Activated naive CD8-positive, alpha-beta T cell treated with anti-CD3 and anti-CD28 coated beads, Interleukin-2, amount 10 ng/mL, durations not matched to agents 7 days and 5 days (primary cell): ENCODE measurements around the gene ALAS1. TPM values are rescaled to one million over a fixed set of nuclear protein-coding genes. Genes with fewer than 3 reads are reported as not detected.
"Not testable (repeated sequence)": the region's sequence is repeated elsewhere in the genome, so short reads cannot be mapped to it uniquely, and the experiment has no call there.

Experiments used
- ATAC-seq: fragments of 150-1000 bp; cut with Tn5 transposase; one replicate; pipeline ENCODE4 v1.10.0; 2021; ENCODE audit warnings: low read depth, moderate library complexity
- POLR2A ChIA-PET: fragments of 350-600 bp; sonication (Branson Sonifier 250); formaldehyde crosslinking; loops from one replicate; lab custom pipeline; 2021; ENCODE audit warnings: antibody characterized with exemption; lab: Charles Lee
- DNase-seq: peaks from one replicate; pipeline ENCODE4 v3.0.0; 2021
- H3K27ac Mint-ChIP-seq: one replicate; pipeline ENCODE4 v1.8.0; 2022; ENCODE audit warnings: mild to moderate bottlenecking, mixed read lengths
- H3K27me3 Mint-ChIP-seq: one replicate; pipeline ENCODE4 v1.8.0; 2022; ENCODE audit warnings: mild to moderate bottlenecking, moderate library complexity, mixed read lengths
- H3K36me3 Mint-ChIP-seq: one replicate; pipeline ENCODE4 v1.8.0; 2021; ENCODE audit warnings: mild to moderate bottlenecking, mixed read lengths
- H3K4me1 Mint-ChIP-seq: one replicate; pipeline ENCODE4 v1.8.0; 2021; ENCODE audit warnings: mixed read lengths
- H3K4me3 Mint-ChIP-seq: one replicate; pipeline ENCODE4 v1.8.0; 2022; ENCODE audit warnings: mild to moderate bottlenecking, moderate library complexity, mixed read lengths
- H3K9me3 Mint-ChIP-seq: one replicate; pipeline ENCODE4 v1.8.0; 2021; ENCODE audit warnings: mixed read lengths
- total RNA-seq, 2 experiments: library from RNA; stranded (reverse); gene quantifications; one replicate each; pipeline ENCODE4 v1.2.3, GENCODE V29; 2021

ALAS1 gene
- total RNA-seq, 2 experiments from 2014 or later = 46.9 to 50.1 TPM

DNA sequence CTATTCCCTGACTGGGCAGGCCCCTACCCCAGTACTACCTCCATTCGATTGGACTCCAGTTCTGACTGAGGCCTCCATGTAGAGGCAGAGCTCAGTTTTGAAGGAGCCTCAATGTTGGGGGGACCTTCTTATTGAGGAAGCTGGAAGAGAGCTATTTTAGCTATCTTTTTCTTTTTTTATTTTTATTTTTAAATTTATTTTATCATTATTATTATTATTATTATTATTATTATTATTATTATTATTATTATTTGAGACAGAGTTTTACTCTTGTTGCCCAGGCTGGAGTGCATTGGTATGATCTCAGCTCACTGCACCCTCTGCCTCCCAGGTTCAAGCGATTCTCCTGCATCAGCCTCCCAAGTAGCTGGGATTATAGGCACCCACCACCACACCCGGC is 27.7 kb upstream of the ALAS1 start:
- POLR2A ChIA-PET = interaction anchor here (1.0 kb wide), 1 partner anchor 11 kb away, joined by 3 read pairs; no protein-coding TSS in a partner anchor
- H3K4me3 Mint-ChIP-seq, H3K36me3 Mint-ChIP-seq, H3K27me3 Mint-ChIP-seq, H3K9me3 Mint-ChIP-seq, DNase-seq, ATAC-seq, H3K4me1 Mint-ChIP-seq, H3K27ac Mint-ChIP-seq: not testable (repeated sequence)

DNA sequence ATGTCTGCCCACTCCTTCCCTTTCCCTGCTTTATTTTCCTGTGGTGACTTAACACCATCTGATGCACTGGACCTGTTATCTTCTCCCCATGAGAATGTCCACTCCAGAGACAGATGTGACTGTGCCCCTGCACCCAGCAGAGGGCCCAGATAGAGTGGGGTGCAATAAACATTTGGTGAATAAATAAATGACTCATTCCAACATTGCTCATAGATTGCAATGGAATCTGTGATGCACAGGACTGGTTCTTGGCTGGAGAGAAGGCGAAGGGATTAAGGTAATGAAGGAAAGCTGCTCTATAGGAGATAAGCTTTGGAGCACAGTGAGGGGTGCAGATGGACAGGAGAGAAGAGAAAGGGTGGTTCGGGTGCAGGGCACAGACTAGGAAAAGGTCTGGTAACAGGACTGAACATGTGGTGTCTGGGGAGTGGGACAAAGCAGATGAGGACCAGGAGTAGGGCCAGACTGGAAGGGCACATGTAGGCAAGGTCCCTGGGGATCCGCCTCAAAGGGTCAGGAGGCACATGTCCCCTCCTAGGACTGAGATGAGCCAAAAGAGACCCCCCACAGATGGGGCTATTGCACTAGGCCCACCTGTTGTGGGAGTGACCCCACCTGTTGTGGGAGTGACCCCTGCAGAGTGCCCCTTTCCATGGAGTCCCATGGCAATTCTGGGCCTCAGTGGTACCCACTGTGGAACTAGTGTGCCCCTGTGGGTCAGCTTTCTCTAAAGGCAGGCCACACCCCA is 26.3 kb upstream of the ALAS1 start:
- Mint-ChIP-seq H3K4me1 (peaks cover 7% of the 10 kb centered on the region), H3K27me3 (no peaks in the 10 kb centered on the region), H3K9me3 (no peaks in the 10 kb centered on the region), H3K4me3 (no peak overlapping the region), H3K36me3 (no peaks in the 10 kb centered on the region), H3K27ac (peak overlapping the region; percentile 3)
- POLR2A ChIA-PET = no interaction called here
- ATAC-seq = no peak
- no peak for DNase-seq

DNA sequence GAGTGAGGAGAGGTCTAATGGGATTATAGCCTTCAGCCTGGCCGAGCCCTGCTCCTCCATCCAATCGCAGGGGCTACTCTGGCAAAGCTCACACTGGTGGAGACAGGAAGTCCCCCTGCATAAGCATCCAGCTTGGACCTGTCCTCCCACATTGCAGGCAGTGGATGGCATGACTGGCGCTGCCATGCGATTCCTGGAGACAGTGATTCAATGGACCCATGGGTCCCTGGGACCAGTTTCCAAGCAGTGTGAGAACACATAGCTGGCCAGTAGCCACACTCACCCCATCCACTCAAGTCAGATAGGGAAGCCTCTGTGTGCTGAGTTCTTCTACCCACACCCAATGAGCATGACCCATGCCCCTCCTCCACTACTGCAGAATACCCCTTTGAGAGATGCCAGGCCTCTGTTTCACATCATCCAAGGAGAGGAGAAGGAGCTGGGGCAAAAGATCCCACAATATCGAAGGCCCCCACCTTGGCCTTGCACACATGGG is 25.6 kb upstream of the ALAS1 start:
- Mint-ChIP-seq H3K36me3 (no peaks in the 10 kb centered on the region), H3K9me3 (no peaks in the 10 kb centered on the region), H3K4me3 (no peak overlapping the region), H3K27me3 (no peaks in the 10 kb centered on the region), H3K4me1 (peaks cover 7% of the 10 kb centered on the region), H3K27ac (no peak overlapping the region)
- ATAC-seq (no peak), DNase-seq (no peak)
- POLR2A ChIA-PET = no interaction called here

DNA sequence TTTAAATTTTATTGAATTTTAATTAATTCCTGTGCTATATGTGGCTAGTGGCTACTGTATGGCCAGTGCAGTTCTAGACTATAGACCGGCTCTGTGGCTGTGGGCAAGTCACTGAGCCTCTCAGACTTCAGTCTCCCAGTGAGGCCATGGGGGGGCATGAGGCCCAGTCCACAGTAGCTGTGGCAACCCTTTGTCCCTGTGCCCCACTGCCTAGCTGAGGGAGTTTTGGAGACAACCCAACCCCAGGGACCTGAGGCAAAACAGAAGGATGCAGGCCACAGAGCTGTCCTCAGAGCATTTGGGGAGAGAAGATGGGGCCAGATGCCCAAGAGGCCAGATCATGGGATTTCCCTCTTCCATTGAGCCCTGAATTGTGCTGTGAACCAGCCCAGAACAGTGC is 24.9 kb upstream of the ALAS1 start:
- H3K27ac Mint-ChIP-seq = no peak overlapping the region
- ATAC-seq = no peak
- H3K4me3 Mint-ChIP-seq = no peak overlapping the region
- POLR2A ChIA-PET = no interaction called here
- H3K27me3 Mint-ChIP-seq = no peaks in the 10 kb centered on the region
- H3K4me1 Mint-ChIP-seq = peaks cover 7% of the 10 kb centered on the region
- H3K36me3 Mint-ChIP-seq = no peaks in the 10 kb centered on the region
- H3K9me3 Mint-ChIP-seq = no peaks in the 10 kb centered on the region
- DNase-seq = no peak

DNA sequence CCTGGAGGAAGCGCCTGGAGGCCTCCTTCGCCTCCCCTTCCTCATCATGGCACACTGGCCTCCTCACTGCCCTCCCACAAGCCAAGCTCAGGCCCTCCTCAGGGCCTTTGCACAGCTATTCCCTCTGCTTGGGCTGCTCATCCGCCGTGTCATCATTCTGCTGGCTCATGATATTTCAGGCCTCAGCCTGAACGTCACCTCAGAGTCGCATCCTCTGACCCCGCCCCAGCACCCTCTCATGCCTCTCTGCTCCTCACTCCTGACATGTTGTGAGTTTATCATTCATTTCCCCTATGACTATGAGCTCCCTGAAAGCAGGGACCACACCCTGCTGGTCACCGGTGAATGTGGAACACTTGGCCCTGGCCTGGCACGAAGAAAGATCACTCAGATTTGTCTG is 23.1 kb upstream of the ALAS1 start:
- ATAC-seq = no peak
- no peaks in the 10 kb centered on the region for H3K36me3 Mint-ChIP-seq
- POLR2A ChIA-PET = interaction anchor here (0.7 kb wide), 1 partner anchor 11 kb away, joined by 3 read pairs; no protein-coding TSS in a partner anchor
- no peaks in the 10 kb centered on the region for H3K9me3 Mint-ChIP-seq
- no peak overlapping the region for H3K4me3 Mint-ChIP-seq
- H3K4me1 Mint-ChIP-seq = peaks cover 7% of the 10 kb centered on the region
- no peak for DNase-seq
- peaks cover 9% of the 10 kb centered on the region for H3K27me3 Mint-ChIP-seq
- no peak overlapping the region for H3K27ac Mint-ChIP-seq

DNA sequence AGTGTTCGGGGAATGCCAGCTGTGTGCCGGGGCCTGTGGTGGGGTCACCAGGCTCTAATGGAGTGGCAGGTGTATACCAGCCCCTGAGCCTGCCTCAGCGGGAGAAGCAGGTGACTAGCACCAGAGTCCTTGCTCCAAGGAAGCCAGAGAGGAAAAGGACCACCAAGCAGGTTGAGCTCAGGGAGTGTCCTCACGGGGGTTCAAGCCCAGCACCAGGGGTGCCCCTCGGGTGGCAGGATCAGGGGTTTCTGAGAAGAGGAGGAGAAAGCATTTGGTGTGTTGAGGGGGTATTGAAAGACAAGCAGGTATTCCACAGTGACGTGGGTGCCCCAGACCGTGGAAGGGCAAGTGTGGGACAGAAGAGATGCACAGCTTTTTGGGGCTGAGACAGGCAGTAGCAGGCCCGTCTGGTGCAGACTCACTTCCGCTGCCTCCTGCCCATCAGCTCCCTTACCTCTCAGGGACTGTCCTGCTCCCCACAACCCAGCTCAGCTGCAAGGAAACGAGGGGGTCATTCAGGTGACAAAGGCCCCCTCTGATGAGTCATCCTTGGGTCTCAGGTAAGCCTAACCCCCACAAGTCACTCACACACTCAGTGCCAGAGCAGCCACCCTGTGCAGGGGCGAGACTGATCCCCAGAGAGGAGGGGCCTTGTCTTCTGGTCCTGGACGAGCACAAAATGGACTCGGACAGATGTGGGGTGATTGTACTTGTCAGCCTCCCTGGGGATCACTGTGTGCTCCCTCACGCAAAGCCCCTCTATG is 22.4 kb upstream of the ALAS1 start:
- no peak overlapping the region for H3K4me3 Mint-ChIP-seq
- no peaks in the 10 kb centered on the region for H3K9me3 Mint-ChIP-seq
- ATAC-seq (no peak), DNase-seq (no peak)
- H3K4me1 Mint-ChIP-seq = peaks cover 7% of the 10 kb centered on the region
- POLR2A ChIA-PET = interaction anchor here (0.7 kb wide), 1 partner anchor 12 kb away, joined by 3 read pairs; no protein-coding TSS in a partner anchor
- H3K36me3 Mint-ChIP-seq = no peaks in the 10 kb centered on the region
- no peak overlapping the region for H3K27ac Mint-ChIP-seq
- peaks cover 11% of the 10 kb centered on the region for H3K27me3 Mint-ChIP-seq

DNA sequence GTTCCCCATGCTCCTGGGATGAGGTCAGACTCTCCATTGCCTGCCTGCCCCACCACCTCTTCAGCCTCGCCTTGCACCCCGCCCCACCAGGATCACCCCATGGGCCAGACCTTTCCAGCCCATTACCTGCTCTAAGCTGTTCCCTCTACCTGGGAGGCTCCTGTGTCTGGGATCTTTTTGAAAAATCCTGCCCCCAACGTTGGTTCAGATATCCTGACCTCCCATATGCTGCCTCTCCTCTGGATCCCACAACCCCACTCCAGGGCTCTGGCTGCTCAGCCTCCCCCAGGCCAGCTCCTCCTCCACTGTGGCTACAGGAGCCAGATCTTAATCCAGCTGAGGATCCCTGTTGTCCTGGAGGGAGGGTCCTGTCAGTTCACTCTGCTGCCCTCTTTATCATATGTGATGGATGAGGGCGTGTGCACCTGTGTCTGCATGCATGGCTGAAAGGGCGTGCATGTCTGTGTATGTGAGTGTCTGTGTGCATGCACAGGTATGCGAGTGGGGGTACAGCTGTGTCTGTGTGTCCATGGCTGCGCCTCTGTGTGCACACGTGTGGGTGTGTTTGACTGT is 21.7 kb upstream of the ALAS1 start:
- DNase-seq (no peak), ATAC-seq (no peak)
- no peaks in the 10 kb centered on the region for H3K36me3 Mint-ChIP-seq
- H3K4me3 Mint-ChIP-seq = no peak overlapping the region
- H3K27me3 Mint-ChIP-seq = peaks cover 11% of the 10 kb centered on the region
- peaks cover 7% of the 10 kb centered on the region for H3K4me1 Mint-ChIP-seq
- H3K9me3 Mint-ChIP-seq = no peaks in the 10 kb centered on the region
- POLR2A ChIA-PET = no interaction called here
- no peak overlapping the region for H3K27ac Mint-ChIP-seq

DNA sequence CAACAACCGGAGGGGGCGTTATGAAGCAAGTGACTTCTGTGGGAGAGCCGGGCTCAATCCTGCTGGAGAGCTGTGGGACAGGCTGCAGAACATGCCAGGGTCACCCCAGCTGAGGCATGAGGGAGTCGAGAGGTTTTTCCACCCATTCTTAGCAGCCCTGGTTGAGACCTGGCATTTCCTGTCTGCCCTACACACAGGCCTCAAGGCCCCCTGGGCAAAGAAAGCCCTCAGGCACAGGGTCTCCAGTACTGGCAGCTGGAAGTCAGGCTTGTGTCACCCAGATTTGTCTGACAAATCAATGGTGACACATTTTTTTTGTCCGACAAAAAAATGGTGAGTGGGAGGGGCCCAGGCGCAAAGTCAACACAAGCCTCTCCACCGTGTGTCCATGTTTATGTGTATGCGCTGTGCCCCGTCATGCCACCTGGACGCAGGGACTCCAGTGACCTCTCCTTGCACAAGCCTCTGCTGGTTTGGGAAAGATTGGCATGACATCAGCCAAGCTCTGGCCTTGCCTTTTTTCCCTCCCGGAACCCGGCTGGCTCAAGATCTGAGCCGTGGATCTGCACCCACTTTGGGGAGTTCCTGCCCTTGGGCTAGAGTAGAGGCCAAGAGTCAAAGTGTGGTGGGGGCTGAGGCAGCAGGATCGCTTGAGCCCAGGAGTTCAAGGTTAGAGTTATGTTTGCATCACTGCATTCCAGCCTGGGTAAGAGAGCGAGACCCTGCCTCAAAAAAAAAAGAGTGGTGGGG is 20.8 kb upstream of the ALAS1 start:
- POLR2A ChIA-PET = interaction anchor here (0.6 kb wide), 1 partner anchor 10 kb away, joined by 5 read pairs; no protein-coding TSS in a partner anchor
- Mint-ChIP-seq H3K36me3 (no peaks in the 10 kb centered on the region), H3K27me3 (peaks cover 11% of the 10 kb centered on the region), H3K4me1 (peaks cover 11% of the 10 kb centered on the region), H3K27ac (no peak overlapping the region), H3K4me3 (no peak overlapping the region), H3K9me3 (no peaks in the 10 kb centered on the region)
- DNase-seq (no peak), ATAC-seq (no peak)

DNA sequence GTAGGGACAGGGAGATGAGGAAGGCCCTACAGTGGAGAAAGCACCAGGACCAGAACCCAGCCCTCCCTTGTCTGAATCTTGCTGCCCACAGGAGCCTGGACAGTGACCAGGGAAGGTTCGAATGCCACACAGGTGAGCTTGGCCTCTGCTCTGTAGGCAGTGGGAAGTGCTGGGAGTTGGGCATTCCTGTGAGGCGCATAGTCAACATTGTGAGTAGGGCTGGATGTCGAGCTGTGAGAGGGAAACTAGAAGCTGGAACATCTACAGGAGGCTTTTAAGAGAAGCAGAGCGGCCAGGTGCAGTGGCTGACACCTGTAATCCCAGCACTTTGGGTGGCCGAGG is 20.3 kb upstream of the ALAS1 start:
- Mint-ChIP-seq H3K27me3 (peaks cover 11% of the 10 kb centered on the region), H3K36me3 (no peaks in the 10 kb centered on the region), H3K4me3 (no peak overlapping the region), H3K9me3 (no peaks in the 10 kb centered on the region), H3K27ac (no peak overlapping the region), H3K4me1 (peaks cover 16% of the 10 kb centered on the region)
- POLR2A ChIA-PET = interaction anchor here (0.6 kb wide), 1 partner anchor 10 kb away, joined by 5 read pairs; no protein-coding TSS in a partner anchor
- no peak for DNase-seq
- no peak for ATAC-seq

DNA sequence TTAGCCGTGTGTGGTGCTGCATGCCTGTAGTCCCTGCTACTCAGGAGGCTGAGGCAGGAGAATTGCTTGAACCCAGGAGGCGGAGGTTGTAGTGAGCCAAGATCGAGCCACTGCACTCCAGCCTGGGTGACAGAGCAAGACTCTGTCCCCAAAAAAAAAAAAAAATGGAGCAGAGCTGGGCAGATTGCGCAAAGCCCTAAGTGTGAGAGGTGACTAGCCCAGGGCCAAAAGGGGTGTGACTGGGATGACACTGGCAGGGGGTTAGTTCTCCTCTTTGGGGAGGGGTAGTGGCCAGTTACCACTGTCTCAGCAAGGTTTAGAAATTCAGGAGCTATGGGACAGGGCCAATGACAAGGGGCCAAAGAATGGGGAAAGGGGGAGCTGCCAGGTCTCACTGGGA is 19.8 kb upstream of the ALAS1 start:
- not testable (repeated sequence) for H3K27ac Mint-ChIP-seq

DNA sequence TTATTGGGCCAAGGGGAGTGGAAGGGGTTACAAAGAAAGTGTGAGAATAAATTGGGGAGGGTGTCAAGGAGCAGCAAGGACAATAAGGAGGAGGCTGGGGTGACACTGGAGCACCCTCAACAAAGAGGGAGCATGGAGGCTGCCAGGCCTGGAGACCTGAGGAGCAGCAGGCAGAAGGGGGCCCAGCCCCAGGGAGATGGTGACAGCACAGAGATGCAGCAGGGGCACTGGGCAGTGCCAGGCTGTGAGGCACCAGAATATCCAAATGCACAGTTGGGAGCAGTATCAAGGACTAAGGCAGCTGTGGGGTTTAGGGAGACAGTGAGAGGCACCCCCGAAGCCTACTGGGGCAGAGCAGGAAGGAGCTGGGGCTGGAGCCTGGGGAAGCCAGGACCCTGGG is 19.4 kb upstream of the ALAS1 start:
- no peaks in the 10 kb centered on the region for H3K36me3 Mint-ChIP-seq
- DNase-seq (no peak), ATAC-seq (no peak)
- POLR2A ChIA-PET = no interaction called here
- no peak overlapping the region for H3K4me3 Mint-ChIP-seq
- H3K27ac Mint-ChIP-seq = no peak overlapping the region
- H3K27me3 Mint-ChIP-seq = peaks cover 11% of the 10 kb centered on the region
- H3K9me3 Mint-ChIP-seq = no peaks in the 10 kb centered on the region
- H3K4me1 Mint-ChIP-seq = peaks cover 13% of the 10 kb centered on the region

More for the DNA sequence above, 19.8 kb upstream of the ALAS1 start:
- H3K9me3 Mint-ChIP-seq, DNase-seq, ATAC-seq, H3K36me3 Mint-ChIP-seq, POLR2A ChIA-PET, H3K4me3 Mint-ChIP-seq: not testable (repeated sequence)
- peaks cover 16% of the 10 kb centered on the region for H3K4me1 Mint-ChIP-seq
- peaks cover 11% of the 10 kb centered on the region for H3K27me3 Mint-ChIP-seq

DNA sequence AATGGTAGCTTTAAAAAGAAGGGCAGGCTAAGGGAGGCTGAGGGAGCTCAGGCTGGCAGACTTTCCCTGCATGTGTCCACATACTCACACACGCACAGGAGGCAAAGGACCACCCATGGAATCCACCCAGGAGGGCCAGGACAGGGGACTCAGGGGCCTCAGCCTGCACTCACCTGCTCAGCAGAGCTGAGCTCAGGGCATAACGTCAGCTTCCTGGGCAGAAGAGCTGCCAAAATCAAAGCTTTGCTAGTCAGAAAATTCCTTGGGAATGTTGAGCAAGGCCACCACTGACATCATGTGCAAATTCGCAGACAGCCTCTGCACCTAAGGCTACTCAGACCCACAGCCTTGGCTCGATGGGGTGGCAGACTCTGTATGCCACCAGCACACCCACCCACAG is 16.4 kb upstream of the ALAS1 start:
- no peaks in the 10 kb centered on the region for H3K9me3 Mint-ChIP-seq
- ATAC-seq (no peak), DNase-seq (no peak)
- H3K27me3 Mint-ChIP-seq = peaks cover 11% of the 10 kb centered on the region
- H3K27ac Mint-ChIP-seq = no peak overlapping the region
- POLR2A ChIA-PET = interaction anchor here (0.9 kb wide), 1 partner anchor 16 kb away, joined by 3 read pairs; the partner anchor contains the start of gene ALAS1
- H3K4me1 Mint-ChIP-seq = peaks cover 9% of the 10 kb centered on the region
- H3K36me3 Mint-ChIP-seq = no peaks in the 10 kb centered on the region
- H3K4me3 Mint-ChIP-seq = no peak overlapping the region

DNA sequence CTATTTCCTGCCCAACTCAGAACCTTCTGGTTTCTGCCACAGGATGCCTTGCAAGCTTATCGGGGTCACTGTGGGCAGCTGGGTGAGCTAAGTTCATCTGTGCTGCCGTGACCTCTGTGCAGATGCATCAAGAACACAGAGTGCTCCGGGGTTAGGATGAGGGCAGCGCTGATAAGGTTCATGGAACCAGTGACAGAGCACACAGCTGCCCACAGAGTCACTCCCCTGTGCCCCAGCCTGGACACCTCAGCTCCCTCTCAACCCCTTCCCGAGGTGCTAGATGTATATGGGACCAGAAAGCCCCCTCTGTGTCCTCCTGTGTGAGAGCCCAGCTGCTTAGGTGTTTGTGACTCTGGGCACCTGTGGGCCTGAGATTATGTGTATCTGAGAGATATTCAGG is 15.8 kb upstream of the ALAS1 start:
- Mint-ChIP-seq H3K27me3 (peaks cover 11% of the 10 kb centered on the region), H3K36me3 (no peaks in the 10 kb centered on the region), H3K4me3 (no peak overlapping the region), H3K4me1 (peaks cover 9% of the 10 kb centered on the region), H3K27ac (no peak overlapping the region), H3K9me3 (no peaks in the 10 kb centered on the region)
- ATAC-seq (peak; percentile 40), DNase-seq (no peak)
- POLR2A ChIA-PET = interaction anchor here (0.9 kb wide), 1 partner anchor 15 kb away, joined by 3 read pairs; the partner anchor contains the start of gene ALAS1
